ENCODE measurements around the gene TOGARAM2.

TOGARAM2 gene

DNA sequence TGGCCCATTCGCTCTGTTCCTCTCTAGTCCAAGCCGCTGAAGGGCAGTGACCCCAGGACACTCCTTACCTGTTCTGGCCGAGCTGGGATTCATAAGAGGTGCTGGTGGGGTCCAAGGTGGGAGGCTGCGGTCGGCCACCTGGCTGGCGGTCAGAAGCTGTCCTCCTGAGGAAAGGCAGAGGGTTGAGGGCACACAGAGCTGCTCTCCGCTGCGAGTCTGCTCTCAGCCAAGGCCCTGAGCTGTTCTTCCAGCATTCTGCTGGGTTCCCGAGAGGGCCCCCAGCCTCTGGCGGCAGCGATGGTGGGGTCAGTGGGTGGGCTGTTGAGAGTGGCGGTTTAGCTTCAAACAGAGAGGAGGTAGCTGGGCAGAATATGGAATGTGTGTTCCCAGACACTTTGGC lies 89.4 kb downstream of the TOGARAM2 start:
- H3K27ac ChIP-seq = no peak overlapping the region
- TF ChIP-seq CTCF (conservative IDR thresholded peaks at IDR 0.05; ENCODE audit: low read depth) = no peak
- ChIA-PET POLR2A (ENCODE audit: low non-redundant PET) (no interaction called here), CTCF (interaction anchor here (0.7 kb wide), 1 partner anchor 654 kb away, joined by 3 read pairs; no protein-coding TSS in a partner anchor)
- DNase-seq (ENCODE audit: low spot score) = no peak

DNA sequence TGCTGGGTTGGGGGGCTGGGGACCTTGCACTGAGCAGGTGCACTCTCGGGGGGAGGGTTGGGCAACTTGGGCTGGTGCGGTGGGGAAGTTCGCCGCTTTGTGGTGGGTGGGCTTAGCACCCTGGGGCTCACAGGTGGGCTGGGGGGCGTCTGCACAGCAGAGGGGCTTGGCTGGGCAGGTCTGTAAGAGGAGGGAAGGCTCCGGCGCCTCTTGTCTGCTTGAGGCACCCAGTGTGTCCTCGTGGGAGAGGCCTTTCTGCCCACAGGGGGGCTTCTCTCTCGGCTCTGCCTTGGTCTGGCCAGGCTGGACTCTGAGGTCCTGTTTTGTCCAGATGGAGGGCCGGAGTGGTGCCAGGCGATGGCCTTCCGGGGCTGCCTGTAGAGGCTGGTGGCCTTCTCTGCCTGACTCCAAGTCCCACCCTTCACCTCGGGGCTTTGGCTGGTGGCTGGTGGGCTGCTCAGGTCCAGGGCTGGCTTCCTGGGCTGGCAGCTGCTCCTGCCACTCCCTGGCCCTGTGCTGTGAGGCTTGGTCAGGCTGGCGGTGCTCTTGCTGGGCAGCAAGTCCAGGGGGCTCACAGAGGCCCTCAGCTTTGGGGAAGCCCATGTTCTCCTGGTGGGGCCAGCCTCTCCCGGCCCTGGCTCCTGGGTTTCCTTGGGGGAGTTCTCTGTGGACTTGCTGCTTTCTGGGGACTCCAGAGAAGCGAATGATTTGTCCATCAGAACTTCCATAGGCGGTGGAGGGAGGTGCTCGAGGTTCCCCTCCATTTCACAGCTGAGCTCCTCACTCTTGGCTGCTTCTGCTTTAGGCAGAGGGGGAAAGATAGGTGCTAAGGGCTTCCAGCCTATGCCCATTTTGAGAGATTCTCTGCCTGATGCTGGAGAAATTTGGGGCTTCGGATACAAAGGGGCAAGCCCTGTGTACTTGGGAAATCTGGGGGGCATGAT lies 90.2 kb downstream of the TOGARAM2 start:
- H3K27ac ChIP-seq = no peak overlapping the region
- ChIA-PET POLR2A (ENCODE audit: low non-redundant PET) (no interaction called here), CTCF (no interaction called here)
- no peak for TF ChIP-seq CTCF (conservative IDR thresholded peaks at IDR 0.05; ENCODE audit: low read depth)
- no peak for DNase-seq (ENCODE audit: low spot score)

GRCh38 chr2:29072251-29072650 lies 91.2 kb downstream of the TOGARAM2 start:
- ChIA-PET CTCF (no interaction called here), POLR2A (ENCODE audit: low non-redundant PET) (no interaction called here)
- no peak overlapping the region for H3K27ac ChIP-seq
- no peak for DNase-seq (ENCODE audit: low spot score)
- no peak for TF ChIP-seq CTCF (conservative IDR thresholded peaks at IDR 0.05; ENCODE audit: low read depth)

- POLR2A ChIA-PET (ENCODE audit: low non-redundant PET) = no interaction called here
- CTCF ChIA-PET = interaction anchor here (0.6 kb wide), 1 partner anchor 50 kb away, joined by 3 read pairs; no protein-coding TSS in a partner anchor
- DNase-seq (ENCODE audit: low spot score) = no peak
- TF ChIP-seq CTCF (conservative IDR thresholded peaks at IDR 0.05; ENCODE audit: low read depth) = no peak
- H3K27ac ChIP-seq = no peak overlapping the region
Observed at GRCh38 chr2:29072971-29073725, 92.0 kb downstream of the TOGARAM2 start.

GRCh38 chr2:29073933-29074332 lies 92.8 kb downstream of the TOGARAM2 start:
- POLR2A ChIA-PET (ENCODE audit: low non-redundant PET) = no interaction called here
- H3K27ac ChIP-seq = no peak overlapping the region
- TF ChIP-seq CTCF (conservative IDR thresholded peaks at IDR 0.05; ENCODE audit: low read depth) = no peak
- CTCF ChIA-PET = no interaction called here
- no peak for DNase-seq (ENCODE audit: low spot score)

DNA sequence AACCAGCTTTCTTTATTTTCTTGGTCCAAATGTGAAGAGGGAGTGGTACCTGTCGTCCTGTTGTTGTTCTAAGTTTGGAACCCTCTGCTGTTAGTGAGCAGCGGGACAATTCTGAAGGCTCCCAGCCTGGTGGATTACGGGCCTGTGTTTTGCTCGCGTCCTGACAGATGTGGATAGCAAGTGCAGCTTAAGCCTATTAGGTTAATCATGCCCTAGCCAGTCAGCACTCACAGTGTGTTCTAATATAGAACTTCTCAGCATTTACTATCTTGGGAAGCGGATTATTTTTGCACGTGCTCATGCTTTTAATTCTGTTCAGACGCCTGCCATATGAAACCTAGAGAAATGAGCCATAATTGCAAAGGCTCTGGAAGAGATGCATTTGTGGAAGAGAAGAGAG lies 93.3 kb downstream of the TOGARAM2 start, which contains the start of gene PCARE:
Gene PCARE (minus strand): TSS at position 113 of the 400 bp plus-strand sequence. CDS start 262 bp downstream, outside the sequence.
- no peak for TF ChIP-seq CTCF (conservative IDR thresholded peaks at IDR 0.05; ENCODE audit: low read depth)
- ChIA-PET POLR2A (ENCODE audit: low non-redundant PET) (no interaction called here), CTCF (no interaction called here)
- H3K27ac ChIP-seq = no peak within 1 kb of the TSS
- no peak for DNase-seq (ENCODE audit: low spot score)
